Activated CD4-positive, alpha-beta T cell treated with anti-CD3 and anti-CD28 coated beads, Interleukin-2, amount 50 U/mL, for 24 hours (primary cell): Measurements from ENCODE around the gene GASK1B.

Experiments
- DNase-seq, 2 donors: peaks; one replicate each; pipeline ENCODE4 v3.0.0-alpha.2; 2020; ENCODE audit warnings: low read depth in 1 of 2, low spot score in 1 of 2

GASK1B gene

GRCh38 chr4:158186815-158187214, 14.0 kb upstream of the GASK1B start:
- DNase-seq: no peak

GRCh38 chr4:158182736-158183135, 9.9 kb upstream of the GASK1B start:
- DNase-seq: no peak

GRCh38 chr4:158181906-158182305, 9.1 kb upstream of the GASK1B start:
- DNase-seq: no peak

- no peak for DNase-seq
Observed at GRCh38 chr4:158179465-158179864, 6.6 kb upstream of the GASK1B start.

- DNase-seq: no peak
Observed at GRCh38 chr4:158176776-158177175, 4.0 kb upstream of the GASK1B start.

GRCh38 chr4:158176108-158176507, 3.3 kb upstream of the GASK1B start:
- no peak for DNase-seq

- no peak for DNase-seq
Observed at GRCh38 chr4:158170691-158171561, 1.9 kb downstream of the GASK1B start.

GRCh38 chr4:158169931-158170690, 2.7 kb downstream of the GASK1B start:
- DNase-seq: no peak

- DNase-seq: no peak
Observed at GRCh38 chr4:158169506-158169905, 3.3 kb downstream of the GASK1B start.

- no peak for DNase-seq
Observed at GRCh38 chr4:158168606-158169005, 4.2 kb downstream of the GASK1B start.

- no peak for DNase-seq
Observed at GRCh38 chr4:158166701-158167100, 6.1 kb downstream of the GASK1B start.

- DNase-seq: no peak
Observed at GRCh38 chr4:158164768-158165213, 8.0 kb downstream of the GASK1B start.

GRCh38 chr4:158163941-158164767, 8.7 kb downstream of the GASK1B start:
- no peak for DNase-seq

- DNase-seq: no peak
Observed at GRCh38 chr4:158162631-158163030, 10.2 kb downstream of the GASK1B start.

GRCh38 chr4:158161551-158162354, 11.1 kb downstream of the GASK1B start:
- DNase-seq: no peak

- DNase-seq: no peak
Observed at GRCh38 chr4:158159718-158160094, 13.1 kb downstream of the GASK1B start.

GRCh38 chr4:158159054-158159717, 13.6 kb downstream of the GASK1B start:
- no peak for DNase-seq

- DNase-seq: no peak
Observed at GRCh38 chr4:158157412-158157811, 15.4 kb downstream of the GASK1B start.

- DNase-seq: no peak
Observed at GRCh38 chr4:158155656-158156356, 17.0 kb downstream of the GASK1B start.
